Osteoblast (primary cell): ENCODE results near the gene KBTBD13. TPM values are rescaled to one million over a fixed set of nuclear protein-coding genes. Genes with fewer than 3 reads are reported as not detected.
"Not testable (repeated sequence)": the region's sequence is repeated elsewhere in the genome, so short reads cannot be mapped to it uniquely, and the experiment has no call there.

ENCODE experiments used
- DNase-seq: peaks from one replicate; pipeline ENCODE4 v3.0.0; 2011; ENCODE audit warnings: low spot score, mixed read lengths; ENCODE audit not compliant: insufficient read length; ENCODE audit errors: missing footprints
- H2AFZ ChIP-seq: 2 replicates; pipeline ENCODE4 v1.6.0; 2011; ENCODE audit warnings: mild to moderate bottlenecking, low read length
- H3K27ac ChIP-seq: 2 replicates; pipeline ENCODE4 v1.5.1; 2011; ENCODE audit warnings: mild to moderate bottlenecking, low read depth, low read length, moderate library complexity
- H3K27me3 ChIP-seq: 2 replicates; pipeline ENCODE4 v1.6.0; 2012; ENCODE audit warnings: mild to moderate bottlenecking, control low read depth, inconsistent platforms, low read length, moderate library complexity; ENCODE audit not compliant: insufficient read depth
- H3K36me3 ChIP-seq: 2 replicates; pipeline ENCODE4 v1.5.1; 2011; ENCODE audit warnings: mild to moderate bottlenecking, low read length, control low read depth, moderate library complexity; ENCODE audit not compliant: insufficient read depth
- H3K4me1 ChIP-seq: 2 replicates; pipeline ENCODE4 v1.5.1; 2011; ENCODE audit warnings: mild to moderate bottlenecking, low read length, control low read depth, moderate library complexity; ENCODE audit not compliant: insufficient read depth
- H3K4me2 ChIP-seq: 2 replicates; pipeline ENCODE4 v1.6.0; 2011; ENCODE audit warnings: mild to moderate bottlenecking, low read length; ENCODE audit not compliant: insufficient read depth
- H3K4me3 ChIP-seq: fragments of 200-600 bp; sonication (generic); 3 replicates; pipeline ENCODE4 v1.5.1; 2012; ENCODE audit warnings: mild to moderate bottlenecking, low read length, inconsistent platforms; ENCODE audit not compliant: insufficient read depth
- H3K79me2 ChIP-seq: 2 replicates; pipeline ENCODE4 v1.6.0; 2012; ENCODE audit warnings: mild to moderate bottlenecking, low read length, control low read depth, inconsistent platforms; ENCODE audit not compliant: insufficient read depth
- H3K9me3 ChIP-seq: 2 replicates; pipeline ENCODE4 v1.5.1; 2011; ENCODE audit warnings: low read depth, low read length, control low read depth
- H4K20me1 ChIP-seq: 2 replicates; pipeline ENCODE4 v1.6.0; 2012; ENCODE audit warnings: mild to moderate bottlenecking, low read length, control low read depth; ENCODE audit not compliant: insufficient read depth
- total RNA-seq: library from RNA; depleted of rRNA; stranded (reverse); fragments of >200 nt; gene quantifications from 2 replicates; pipeline ENCODE4 v1.2.3, GENCODE V29; 2012
- TF ChIP-seq, protein P1 (sequence below): IDR thresholded peaks from 2 replicates; pipeline ENCODE4 v1.5.1; 2011; ENCODE audit warnings: mild to moderate bottlenecking, low read depth, low read length, moderate library complexity; ENCODE audit errors: extremely low read depth

KBTBD13 gene
- total RNA-seq, 1 donor: not detected

DNA sequence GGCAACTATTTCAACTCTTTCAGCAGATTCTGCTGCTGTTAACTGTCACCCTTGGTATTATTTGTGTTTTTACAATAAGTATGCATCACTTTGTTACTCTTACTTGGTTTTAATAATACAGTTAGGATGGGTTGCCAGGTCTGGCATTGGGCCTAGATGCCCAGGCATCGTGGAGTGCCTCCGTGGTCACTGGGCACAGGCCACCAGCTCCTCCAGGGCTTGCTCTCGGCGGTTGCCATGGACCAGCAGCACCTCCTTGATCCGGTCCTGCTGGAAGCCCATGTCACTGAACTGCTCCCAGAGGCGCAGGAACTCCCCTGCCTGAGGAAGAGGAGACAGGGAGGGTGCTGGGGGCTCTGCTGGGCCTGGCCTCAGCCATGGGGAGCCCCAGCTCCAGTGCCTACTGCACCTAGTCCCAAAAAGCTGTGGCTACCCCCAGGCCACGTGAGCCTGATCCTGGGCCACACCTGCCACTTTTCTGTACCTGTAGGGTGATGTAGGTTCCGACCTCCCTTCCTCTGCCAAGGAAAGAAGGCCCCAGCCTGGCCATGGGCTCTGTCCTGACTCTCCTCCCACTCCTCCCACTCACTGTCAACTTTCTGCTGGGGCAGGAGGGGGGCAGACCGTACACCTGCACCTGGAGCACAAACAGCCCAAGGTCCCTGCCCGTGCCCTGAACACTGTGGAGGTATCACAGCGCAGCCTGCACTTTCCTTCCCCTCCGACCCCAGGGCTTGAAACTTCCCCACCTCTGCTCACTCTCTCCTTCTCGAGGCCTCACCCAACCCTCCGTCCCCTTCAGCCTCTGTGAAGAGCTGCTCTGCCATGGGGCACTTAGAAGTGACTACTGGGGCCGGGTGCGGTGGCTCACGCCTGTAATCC lies 16.6 kb downstream of the KBTBD13 start:
- Histone ChIP-seq H3K27me3 (no peaks in the 10 kb centered on the region), H3K27ac (no peak overlapping the region), H3K36me3 (peaks cover 11% of the 10 kb centered on the region), H3K4me3 (no peak overlapping the region), H4K20me1 (no peaks in the 10 kb centered on the region), H3K4me2 (no peak overlapping the region), H3K4me1 (no peaks in the 10 kb centered on the region), H3K9me3 (no peaks in the 10 kb centered on the region), H2AFZ (no peak overlapping the region), H3K79me2 (no peaks in the 10 kb centered on the region)
- TF ChIP-seq, protein P1, sequence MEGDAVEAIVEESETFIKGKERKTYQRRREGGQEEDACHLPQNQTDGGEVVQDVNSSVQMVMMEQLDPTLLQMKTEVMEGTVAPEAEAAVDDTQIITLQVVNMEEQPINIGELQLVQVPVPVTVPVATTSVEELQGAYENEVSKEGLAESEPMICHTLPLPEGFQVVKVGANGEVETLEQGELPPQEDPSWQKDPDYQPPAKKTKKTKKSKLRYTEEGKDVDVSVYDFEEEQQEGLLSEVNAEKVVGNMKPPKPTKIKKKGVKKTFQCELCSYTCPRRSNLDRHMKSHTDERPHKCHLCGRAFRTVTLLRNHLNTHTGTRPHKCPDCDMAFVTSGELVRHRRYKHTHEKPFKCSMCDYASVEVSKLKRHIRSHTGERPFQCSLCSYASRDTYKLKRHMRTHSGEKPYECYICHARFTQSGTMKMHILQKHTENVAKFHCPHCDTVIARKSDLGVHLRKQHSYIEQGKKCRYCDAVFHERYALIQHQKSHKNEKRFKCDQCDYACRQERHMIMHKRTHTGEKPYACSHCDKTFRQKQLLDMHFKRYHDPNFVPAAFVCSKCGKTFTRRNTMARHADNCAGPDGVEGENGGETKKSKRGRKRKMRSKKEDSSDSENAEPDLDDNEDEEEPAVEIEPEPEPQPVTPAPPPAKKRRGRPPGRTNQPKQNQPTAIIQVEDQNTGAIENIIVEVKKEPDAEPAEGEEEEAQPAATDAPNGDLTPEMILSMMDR: no peak
- peak; percentile 73 for DNase-seq

DNA sequence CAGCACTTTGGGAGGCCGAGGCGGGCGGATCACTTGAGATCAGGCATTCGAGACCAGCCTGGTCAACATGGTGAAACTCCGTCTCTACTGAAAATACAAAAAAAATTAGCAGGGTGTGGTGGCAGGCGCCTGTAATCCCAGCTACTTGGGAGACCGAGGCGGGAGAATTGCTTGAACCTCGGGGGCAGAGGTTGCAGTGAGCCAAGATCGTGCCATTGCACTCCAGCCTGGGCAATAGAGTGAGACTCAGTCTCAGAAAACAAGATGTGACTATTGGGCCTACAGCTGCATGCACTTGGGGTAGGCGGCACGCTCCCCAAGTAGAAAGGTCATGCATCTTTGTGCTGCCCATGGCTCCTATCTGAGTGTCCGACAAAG lies 17.2 kb downstream of the KBTBD13 start:
- not testable (repeated sequence) for DNase-seq, H2AFZ ChIP-seq, H3K9me3 ChIP-seq, H3K4me2 ChIP-seq, H4K20me1 ChIP-seq, H3K4me1 ChIP-seq, H3K27ac ChIP-seq, H3K79me2 ChIP-seq, H3K4me3 ChIP-seq, H3K27me3 ChIP-seq
- peaks cover 17% of the 10 kb centered on the region for H3K36me3 ChIP-seq

DNA sequence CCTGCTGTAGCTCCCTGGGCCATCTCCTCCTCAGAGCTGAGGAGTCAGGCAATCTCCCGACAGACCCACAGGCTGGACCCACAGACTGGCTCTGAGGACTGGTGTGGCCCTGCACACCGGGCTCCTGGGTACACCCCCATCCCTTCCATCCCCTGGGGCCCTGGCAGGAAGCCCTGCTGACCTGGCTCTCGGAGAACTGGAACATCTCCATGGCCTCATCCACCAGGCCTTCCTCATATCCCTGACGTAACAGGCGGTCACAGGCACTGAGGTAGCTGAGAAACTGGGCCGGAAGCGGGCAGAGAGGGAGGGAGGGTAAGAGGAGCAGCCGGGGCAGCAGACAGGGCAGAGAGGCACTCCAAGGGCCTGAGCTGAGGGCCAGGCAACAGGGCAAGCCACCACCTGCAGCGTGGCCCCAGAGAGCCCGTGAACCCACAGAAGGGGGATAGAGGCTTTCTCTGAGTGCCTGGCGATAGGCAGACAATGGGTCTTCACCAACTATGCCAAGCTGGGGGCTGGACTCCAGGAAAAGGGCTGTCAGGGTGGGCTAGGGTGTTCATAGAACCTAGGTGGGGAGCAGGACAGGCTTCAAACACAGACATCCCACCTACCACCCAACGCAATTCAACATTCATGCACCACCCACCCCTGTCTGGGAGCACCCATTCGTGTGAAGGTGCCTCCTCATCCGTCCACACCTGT lies 17.9 kb downstream of the KBTBD13 start:
- Histone ChIP-seq H3K9me3 (no peaks in the 10 kb centered on the region), H3K4me1 (no peaks in the 10 kb centered on the region), H3K36me3 (peaks cover 24% of the 10 kb centered on the region), H3K79me2 (no peaks in the 10 kb centered on the region), H2AFZ (no peak overlapping the region), H3K27ac (no peak overlapping the region), H4K20me1 (no peaks in the 10 kb centered on the region), H3K4me2 (no peak overlapping the region), H3K4me3 (no peak overlapping the region), H3K27me3 (no peaks in the 10 kb centered on the region)
- TF ChIP-seq, protein P1: no peak
- peak; percentile 76 for DNase-seq

DNA sequence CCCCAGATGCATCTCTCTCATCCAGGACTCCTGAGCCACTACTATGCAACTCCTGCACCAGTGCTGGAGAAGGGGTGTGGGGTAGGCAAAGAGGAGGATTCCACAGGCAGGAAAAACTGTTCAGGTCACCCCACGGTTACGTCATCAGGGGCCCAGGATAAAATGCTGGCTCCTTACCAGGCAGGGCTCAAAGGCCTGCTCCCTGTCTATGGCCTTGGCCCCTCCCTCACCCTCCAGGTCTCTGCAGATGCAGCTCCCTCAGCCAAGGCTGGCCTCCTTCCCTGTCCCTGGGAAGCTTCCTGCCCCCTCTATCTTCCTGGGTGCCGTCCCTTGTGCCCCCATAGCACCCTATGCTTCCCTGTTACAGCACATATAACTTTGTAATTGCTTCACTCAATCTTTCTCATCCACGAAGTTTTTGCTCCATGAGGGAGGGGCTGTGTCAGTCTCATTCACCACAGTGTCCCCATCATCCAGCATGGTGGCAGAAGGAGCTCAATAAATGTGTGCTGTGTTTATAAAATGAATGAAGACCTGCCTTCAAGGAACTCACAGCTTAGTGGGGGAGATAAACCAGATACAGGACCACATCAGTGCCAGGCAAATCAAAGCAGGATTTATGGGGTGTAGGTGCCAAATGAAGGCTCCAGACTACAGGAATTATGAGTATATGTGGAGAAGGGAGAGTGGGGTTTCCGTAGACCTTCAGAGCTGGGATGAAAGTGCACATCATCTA lies 18.6 kb downstream of the KBTBD13 start:
- H3K4me1 ChIP-seq: no peaks in the 10 kb centered on the region
- H3K79me2 ChIP-seq: no peaks in the 10 kb centered on the region
- peak; percentile 68 for DNase-seq
- no peak overlapping the region for H3K4me3 ChIP-seq
- H3K27ac ChIP-seq: no peak overlapping the region
- peaks cover 28% of the 10 kb centered on the region for H3K36me3 ChIP-seq
- no peaks in the 10 kb centered on the region for H4K20me1 ChIP-seq
- H3K9me3 ChIP-seq: no peaks in the 10 kb centered on the region
- H3K4me2 ChIP-seq: no peak overlapping the region
- H2AFZ ChIP-seq: no peak overlapping the region
- TF ChIP-seq, protein P1: no peak
- H3K27me3 ChIP-seq: no peaks in the 10 kb centered on the region
